ENCODE results near the gene SHISAL1.
"Not testable (repeated sequence)": the region's sequence is repeated elsewhere in the genome, so short reads cannot be mapped to it uniquely, and the experiment has no call there.

The SHISAL1 gene

DNA sequence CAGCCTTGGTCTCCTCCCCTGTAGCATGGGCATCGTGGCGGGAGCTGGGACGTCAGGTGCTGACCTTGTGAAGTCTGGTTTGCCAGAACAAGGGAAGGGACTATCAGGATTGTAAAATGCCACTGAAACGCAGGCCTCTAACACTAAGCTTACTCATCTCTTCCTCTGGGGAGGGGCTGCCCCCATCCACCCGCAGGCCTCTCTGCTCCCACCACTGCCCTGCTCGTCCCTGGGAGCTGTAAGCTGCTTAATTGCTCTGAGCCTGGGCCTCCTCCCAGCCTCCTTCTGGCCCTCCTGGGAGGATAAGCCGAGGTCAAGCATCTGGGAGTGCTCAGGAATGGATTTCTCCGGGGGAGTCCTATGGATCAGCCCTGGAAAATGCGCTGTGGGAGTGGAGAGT is 8.4 kb downstream of the SHISAL1 start:
- no peaks in the 10 kb centered on the region for H3K9me3 Mint-ChIP-seq
- H3K4me1 Mint-ChIP-seq: no peaks in the 10 kb centered on the region
- DNase-seq (ENCODE audit: low spot score in 2 of 2): no peak
- no peak for ATAC-seq (replicated peaks; ENCODE audit: extremely low read depth, poor library complexity, severe bottlenecking)
- H3K27ac Mint-ChIP-seq (ENCODE audit: low read depth): no peak overlapping the region
- peaks cover 16% of the 10 kb centered on the region for H3K27me3 Mint-ChIP-seq
- no peaks in the 10 kb centered on the region for H3K36me3 Mint-ChIP-seq (ENCODE audit: insufficient read depth)
- H3K4me3 Mint-ChIP-seq: no peak overlapping the region

DNA sequence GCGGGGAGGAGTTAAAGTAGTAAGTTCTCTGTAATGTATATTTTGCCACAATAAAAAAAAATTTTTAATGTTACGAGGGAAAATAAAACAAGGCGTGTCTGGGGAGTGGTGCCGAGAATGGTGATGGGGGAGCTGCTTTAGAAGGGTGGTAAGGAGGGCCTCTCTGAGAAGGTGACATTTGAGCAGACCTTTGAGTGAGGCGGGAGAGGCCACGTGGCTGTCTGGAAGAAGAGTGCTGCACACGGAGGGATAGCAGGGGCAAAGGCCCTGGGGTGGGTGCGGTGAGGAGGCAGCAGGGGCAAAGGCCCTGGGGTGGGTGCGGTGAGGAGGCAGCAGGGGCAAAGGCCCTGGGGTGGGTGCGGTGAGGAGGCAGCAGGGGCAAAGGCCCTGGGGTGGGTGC is 10.4 kb downstream of the SHISAL1 start:
- DNase-seq (ENCODE audit: low spot score in 2 of 2); H3K27ac Mint-ChIP-seq (ENCODE audit: low read depth); H3K36me3 Mint-ChIP-seq (ENCODE audit: insufficient read depth); H3K9me3 Mint-ChIP-seq; H3K4me1 Mint-ChIP-seq; H3K4me3 Mint-ChIP-seq; ATAC-seq (replicated peaks; ENCODE audit: extremely low read depth, poor library complexity, severe bottlenecking): not testable (repeated sequence)
- peaks cover 17% of the 10 kb centered on the region for H3K27me3 Mint-ChIP-seq

DNA sequence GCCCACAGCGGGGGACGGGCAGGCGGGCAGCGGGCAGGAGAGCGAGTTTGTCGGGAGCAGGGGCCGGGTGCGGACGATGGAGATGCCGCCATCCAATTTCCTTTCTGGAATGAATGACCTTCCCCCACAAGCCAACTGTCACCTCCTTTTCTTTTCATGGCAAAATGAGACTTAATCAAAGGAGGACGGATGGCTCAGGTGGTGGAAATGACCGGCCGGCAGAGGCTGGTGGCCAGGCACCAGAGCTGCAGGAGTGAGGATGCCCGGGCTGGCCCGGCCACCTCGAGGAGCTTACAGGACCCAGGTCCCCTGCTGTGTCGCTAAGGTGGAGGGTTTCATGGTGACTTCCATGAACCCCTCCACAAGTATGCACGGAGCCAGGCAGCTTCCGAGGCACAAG is 11.7 kb downstream of the SHISAL1 start:
- H3K27me3 Mint-ChIP-seq: peaks cover 17% of the 10 kb centered on the region
- no peak overlapping the region for H3K27ac Mint-ChIP-seq (ENCODE audit: low read depth)
- peaks cover 3% of the 10 kb centered on the region for H3K36me3 Mint-ChIP-seq (ENCODE audit: insufficient read depth)
- no peaks in the 10 kb centered on the region for H3K9me3 Mint-ChIP-seq
- no peaks in the 10 kb centered on the region for H3K4me1 Mint-ChIP-seq
- H3K4me3 Mint-ChIP-seq: no peak overlapping the region
- no peak for ATAC-seq (replicated peaks; ENCODE audit: extremely low read depth, poor library complexity, severe bottlenecking)
- no peak for DNase-seq (ENCODE audit: low spot score in 2 of 2)

DNA sequence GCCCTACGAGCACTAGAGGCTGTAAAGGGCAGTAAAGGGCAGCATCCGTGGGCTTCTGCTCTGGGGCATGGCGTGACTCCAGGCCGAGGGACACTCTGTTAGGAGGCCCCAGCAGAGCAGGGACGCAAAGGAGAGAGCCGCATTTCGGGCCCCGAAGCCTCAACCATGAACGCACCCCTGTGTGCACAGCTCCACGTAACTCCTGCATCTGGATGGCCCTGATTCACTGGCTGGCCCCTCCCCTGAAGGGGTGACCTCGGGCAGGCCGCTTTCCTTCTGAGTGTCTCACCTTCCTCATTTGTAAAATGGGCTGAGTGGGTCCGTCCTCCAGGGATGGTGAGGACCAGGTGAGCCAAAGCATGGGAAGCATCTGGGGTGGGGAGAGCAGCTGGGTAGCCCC is 13.6 kb downstream of the SHISAL1 start:
- Mint-ChIP-seq H3K4me1 (no peaks in the 10 kb centered on the region), H3K4me3 (no peak overlapping the region), H3K36me3 (ENCODE audit: insufficient read depth) (peaks cover 3% of the 10 kb centered on the region), H3K9me3 (no peaks in the 10 kb centered on the region), H3K27ac (ENCODE audit: low read depth) (no peak overlapping the region), H3K27me3 (peaks cover 17% of the 10 kb centered on the region)
- ATAC-seq (replicated peaks; ENCODE audit: extremely low read depth, poor library complexity, severe bottlenecking): no peak
- no peak for DNase-seq (ENCODE audit: low spot score in 2 of 2)

DNA sequence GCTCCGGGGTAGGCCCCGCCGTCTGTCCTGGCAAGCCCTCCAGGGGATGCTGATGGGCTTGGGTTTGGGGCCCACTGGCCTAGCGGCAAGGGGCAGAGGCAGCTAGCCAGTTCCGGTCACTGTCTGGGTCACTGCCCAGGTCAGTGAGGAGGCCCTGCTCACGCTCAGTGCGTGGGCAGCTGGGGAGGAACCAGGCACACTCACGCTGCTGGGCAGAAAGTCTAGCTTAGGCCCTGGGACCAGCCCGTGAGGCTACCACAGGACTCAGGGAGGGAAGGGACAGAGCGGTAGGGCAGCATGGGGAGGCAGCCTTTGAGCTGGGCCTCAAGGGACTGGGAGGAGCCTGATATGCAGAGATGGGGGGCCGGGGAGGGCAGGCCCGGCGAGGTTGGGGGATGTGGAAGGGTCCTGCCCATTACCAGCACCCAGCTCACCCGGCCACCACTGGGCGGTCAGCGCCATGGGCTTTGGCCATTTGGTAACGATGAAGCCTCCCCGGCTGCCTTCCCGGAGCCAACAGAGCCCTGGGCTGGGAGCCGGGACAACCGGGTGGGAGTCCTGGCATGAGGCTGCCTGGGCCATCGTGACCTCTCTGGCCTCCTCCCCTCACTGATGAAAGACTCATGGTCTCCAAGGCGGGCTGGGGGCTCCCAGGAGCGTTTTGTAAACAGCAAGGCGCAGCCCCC is 14.2 kb downstream of the SHISAL1 start:
- H3K4me3 Mint-ChIP-seq: no peak overlapping the region

DNA sequence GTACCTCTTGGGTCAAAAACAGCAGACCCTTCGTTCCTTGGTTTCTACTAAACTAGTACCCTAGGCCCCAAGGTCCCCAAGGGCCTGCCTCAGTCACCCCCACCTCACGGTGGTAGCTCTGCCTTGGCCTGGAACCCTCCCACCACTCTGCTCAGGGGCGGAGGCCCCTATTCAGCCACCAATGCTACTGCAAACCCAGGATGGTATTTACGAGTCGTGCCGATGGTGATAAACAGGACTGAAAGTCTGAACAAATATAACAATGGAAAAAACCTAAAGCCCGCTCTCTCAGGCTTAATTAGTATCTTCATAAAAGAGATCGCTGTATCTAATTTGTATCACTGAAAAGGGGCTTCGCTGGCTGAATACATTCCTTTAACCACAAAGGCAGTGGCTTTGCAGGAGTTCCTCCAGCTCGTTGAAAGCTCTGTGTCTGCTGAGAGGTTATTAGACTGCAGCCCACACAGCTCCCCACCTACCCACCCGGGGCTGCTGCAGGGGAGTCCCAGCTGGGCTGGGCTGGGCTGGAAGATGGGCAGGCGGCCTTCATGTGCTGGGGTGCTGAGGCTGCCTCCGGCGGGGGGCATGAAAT is 15.2 kb downstream of the SHISAL1 start:
- ATAC-seq (replicated peaks; ENCODE audit: extremely low read depth, poor library complexity, severe bottlenecking): no peak

More for the DNA sequence above, 14.2 kb downstream of the SHISAL1 start:
- ATAC-seq (replicated peaks; ENCODE audit: extremely low read depth, poor library complexity, severe bottlenecking) (no peak), DNase-seq (ENCODE audit: low spot score in 2 of 2) (no peak)
- Mint-ChIP-seq H3K27ac (ENCODE audit: low read depth) (no peak overlapping the region), H3K4me1 (no peaks in the 10 kb centered on the region), H3K9me3 (no peaks in the 10 kb centered on the region), H3K27me3 (peaks cover 17% of the 10 kb centered on the region), H3K36me3 (ENCODE audit: insufficient read depth) (peaks cover 3% of the 10 kb centered on the region)

DNA sequence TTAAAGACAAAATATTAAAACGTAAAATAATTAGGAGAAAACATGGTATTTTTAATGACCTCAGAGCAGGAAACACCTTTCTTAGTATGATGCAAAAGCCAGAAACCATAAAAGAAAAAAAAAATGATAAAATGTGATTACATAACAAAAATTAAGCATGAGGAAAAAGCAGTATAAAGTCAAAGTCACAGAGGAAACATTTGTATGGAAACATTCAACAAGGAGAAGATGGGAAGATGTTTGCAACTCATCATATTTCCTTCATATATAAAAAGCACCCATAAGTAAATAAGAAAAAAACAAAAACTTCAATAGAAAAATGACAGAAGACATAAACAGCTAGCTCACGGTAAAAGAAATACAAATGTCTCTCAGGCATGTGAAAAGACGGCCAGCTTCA is 17.3 kb downstream of the SHISAL1 start:
- Mint-ChIP-seq H3K27ac (ENCODE audit: low read depth) (no peak overlapping the region), H3K36me3 (ENCODE audit: insufficient read depth) (peaks cover 3% of the 10 kb centered on the region), H3K27me3 (peaks cover 40% of the 10 kb centered on the region), H3K4me1 (no peaks in the 10 kb centered on the region), H3K9me3 (no peaks in the 10 kb centered on the region), H3K4me3 (no peak overlapping the region)
- DNase-seq (ENCODE audit: low spot score in 2 of 2) (no peak), ATAC-seq (replicated peaks; ENCODE audit: extremely low read depth, poor library complexity, severe bottlenecking) (no peak)

More for the DNA sequence above, 15.2 kb downstream of the SHISAL1 start:
- Mint-ChIP-seq H3K27ac (ENCODE audit: low read depth) (no peak overlapping the region), H3K4me1 (no peaks in the 10 kb centered on the region), H3K27me3 (peaks cover 26% of the 10 kb centered on the region), H3K9me3 (no peaks in the 10 kb centered on the region), H3K4me3 (no peak overlapping the region), H3K36me3 (ENCODE audit: insufficient read depth) (peaks cover 3% of the 10 kb centered on the region)
- no peak for DNase-seq (ENCODE audit: low spot score in 2 of 2)

DNA sequence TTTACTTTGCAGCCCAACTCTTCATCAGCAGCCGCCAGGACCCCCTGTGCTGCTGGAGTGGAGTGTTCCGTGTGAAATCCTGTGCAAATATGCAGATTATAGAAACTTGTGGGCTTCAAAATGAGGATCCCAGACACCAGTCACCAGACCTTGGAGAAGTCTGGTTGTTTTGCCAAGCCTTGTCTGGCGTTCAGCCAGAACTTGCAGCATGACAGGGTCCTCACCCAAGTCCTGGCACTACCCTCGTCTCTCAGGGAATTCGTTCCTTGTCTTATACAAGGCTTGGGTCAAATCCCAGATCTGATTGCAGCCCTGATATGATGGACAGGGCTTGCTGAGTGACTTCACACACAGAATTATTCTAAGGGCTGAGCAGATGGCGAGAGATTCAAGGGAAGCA is 18.9 kb downstream of the SHISAL1 start:
- DNase-seq (ENCODE audit: low spot score in 2 of 2): no peak
- Mint-ChIP-seq H3K36me3 (ENCODE audit: insufficient read depth) (peaks cover 3% of the 10 kb centered on the region), H3K9me3 (no peaks in the 10 kb centered on the region), H3K27me3 (peaks cover 44% of the 10 kb centered on the region), H3K4me1 (no peaks in the 10 kb centered on the region), H3K27ac (ENCODE audit: low read depth) (no peak overlapping the region), H3K4me3 (no peak overlapping the region)
- ATAC-seq (replicated peaks; ENCODE audit: extremely low read depth, poor library complexity, severe bottlenecking): no peak

DNA sequence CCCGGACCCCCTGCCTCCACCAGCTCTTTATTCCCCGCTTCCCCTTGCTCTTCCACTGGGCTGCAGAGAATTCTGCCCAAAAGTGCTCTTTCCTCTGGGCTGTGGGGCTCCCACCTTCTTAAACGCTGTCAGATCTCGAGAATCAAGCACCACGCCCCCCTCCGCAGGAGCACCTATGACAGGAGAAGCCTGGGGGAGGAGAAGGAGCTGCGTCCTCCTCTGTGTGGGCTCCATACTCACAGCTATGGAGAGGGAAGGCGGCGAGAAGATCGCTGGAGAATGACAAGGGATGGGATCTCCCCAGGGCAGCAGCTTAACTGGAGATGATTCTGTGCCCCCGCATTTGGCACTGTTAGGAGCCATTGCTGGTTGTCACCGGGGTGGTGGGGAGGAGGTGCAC is 19.7 kb downstream of the SHISAL1 start:
- Mint-ChIP-seq H3K27me3 (peaks cover 47% of the 10 kb centered on the region), H3K4me1 (no peaks in the 10 kb centered on the region), H3K27ac (ENCODE audit: low read depth) (no peak overlapping the region), H3K36me3 (ENCODE audit: insufficient read depth) (peaks cover 3% of the 10 kb centered on the region), H3K9me3 (no peaks in the 10 kb centered on the region), H3K4me3 (no peak overlapping the region)
- DNase-seq (ENCODE audit: low spot score in 2 of 2) (no peak), ATAC-seq (replicated peaks; ENCODE audit: extremely low read depth, poor library complexity, severe bottlenecking) (no peak)

DNA sequence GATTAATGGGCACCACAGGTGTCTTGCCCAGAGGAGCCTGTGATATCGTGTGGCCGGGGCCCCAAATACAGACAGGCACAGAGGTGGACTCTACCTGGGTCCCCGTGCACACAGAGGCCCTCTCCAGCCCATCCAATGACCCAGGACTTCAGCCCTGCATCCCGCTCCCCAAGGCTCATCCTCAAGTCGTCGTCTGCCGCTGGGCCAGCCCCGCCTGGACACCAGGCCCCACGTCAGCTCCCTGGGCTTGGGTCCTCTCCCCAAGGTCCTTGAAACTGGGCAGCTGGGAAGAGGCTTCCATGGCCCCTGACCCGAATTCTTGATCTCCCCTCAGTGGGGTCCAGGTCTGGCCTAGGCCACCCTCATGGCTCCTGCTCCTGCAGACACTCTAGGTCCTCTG is 20.2 kb downstream of the SHISAL1 start:
- Mint-ChIP-seq H3K27ac (ENCODE audit: low read depth) (no peak overlapping the region), H3K27me3 (peaks cover 47% of the 10 kb centered on the region), H3K4me1 (no peaks in the 10 kb centered on the region), H3K4me3 (no peak overlapping the region), H3K36me3 (ENCODE audit: insufficient read depth) (peaks cover 3% of the 10 kb centered on the region), H3K9me3 (no peaks in the 10 kb centered on the region)
- no peak for DNase-seq (ENCODE audit: low spot score in 2 of 2)
- ATAC-seq (replicated peaks; ENCODE audit: extremely low read depth, poor library complexity, severe bottlenecking): no peak

DNA sequence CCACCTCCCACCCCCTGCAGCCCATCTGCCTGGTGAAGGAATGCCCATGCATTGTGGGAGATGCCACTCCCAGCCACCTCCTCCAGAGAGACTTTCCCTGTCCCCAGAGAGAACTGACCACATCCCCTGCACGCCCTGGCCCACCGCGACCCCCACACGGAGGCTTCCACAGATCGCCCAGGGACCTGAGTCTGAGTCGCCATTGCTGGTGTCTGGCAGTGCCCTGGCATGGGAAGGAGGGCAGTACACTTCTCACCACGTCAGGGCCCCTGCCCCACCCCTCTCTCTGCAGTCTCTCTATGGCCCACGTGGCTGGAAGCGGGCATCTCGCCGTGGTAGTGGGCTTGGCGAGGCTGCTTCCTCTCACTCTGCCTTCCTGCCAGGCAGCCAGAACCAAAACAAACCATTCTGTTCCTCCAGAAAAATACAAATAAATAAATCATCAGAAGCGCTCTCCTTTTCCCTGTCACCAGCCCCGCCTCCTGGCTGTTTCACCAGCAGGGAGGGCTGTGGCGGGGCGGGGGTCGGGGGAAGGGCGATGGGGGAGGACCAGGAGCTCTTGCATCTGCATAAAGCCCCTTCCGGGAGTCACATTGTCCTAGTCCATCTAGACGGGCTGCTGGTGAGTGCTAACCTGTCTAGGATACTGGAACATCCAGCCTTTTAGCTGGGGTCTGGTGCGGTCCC is 20.9 kb downstream of the SHISAL1 start:
- no peak overlapping the region for H3K27ac Mint-ChIP-seq (ENCODE audit: low read depth)
- no peaks in the 10 kb centered on the region for H3K4me1 Mint-ChIP-seq
- H3K4me3 Mint-ChIP-seq: no peak overlapping the region
- ATAC-seq (replicated peaks; ENCODE audit: extremely low read depth, poor library complexity, severe bottlenecking) (no peak), DNase-seq (ENCODE audit: low spot score in 2 of 2) (no peak)
- no peaks in the 10 kb centered on the region for H3K9me3 Mint-ChIP-seq
- H3K27me3 Mint-ChIP-seq: peaks cover 52% of the 10 kb centered on the region
- H3K36me3 Mint-ChIP-seq (ENCODE audit: insufficient read depth): peaks cover 3% of the 10 kb centered on the region

DNA sequence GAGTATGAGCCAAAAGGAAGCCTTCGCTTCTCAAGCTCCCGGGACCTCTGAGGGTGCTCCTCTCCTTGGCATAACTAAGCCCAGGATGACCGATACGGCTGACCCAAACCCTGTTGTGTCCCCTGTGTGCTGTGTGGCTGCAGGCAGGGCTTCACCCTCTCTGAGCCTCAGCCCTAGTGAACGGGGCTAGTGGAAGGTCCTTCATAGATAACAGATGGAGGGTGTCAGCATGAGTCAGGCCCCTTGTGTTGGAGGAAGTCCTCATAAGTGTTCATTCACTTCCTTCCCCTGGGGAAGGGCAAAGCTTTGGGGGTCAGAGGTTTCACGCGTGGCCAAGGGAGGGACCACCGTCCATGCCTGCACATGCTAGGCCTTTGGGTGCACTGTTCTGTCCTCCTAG is 21.5 kb downstream of the SHISAL1 start:
- no peak for DNase-seq (ENCODE audit: low spot score in 2 of 2)
- H3K27me3 Mint-ChIP-seq: peaks cover 57% of the 10 kb centered on the region
- peaks cover 3% of the 10 kb centered on the region for H3K36me3 Mint-ChIP-seq (ENCODE audit: insufficient read depth)
- H3K4me3 Mint-ChIP-seq: no peak overlapping the region
- no peaks in the 10 kb centered on the region for H3K4me1 Mint-ChIP-seq
- no peak for ATAC-seq (replicated peaks; ENCODE audit: extremely low read depth, poor library complexity, severe bottlenecking)
- no peaks in the 10 kb centered on the region for H3K9me3 Mint-ChIP-seq
- H3K27ac Mint-ChIP-seq (ENCODE audit: low read depth): no peak overlapping the region

All from central memory CD8-positive, alpha-beta T cell (primary cell).